ENCODE results near the gene ARFGAP3.

Gene ARFGAP3

DNA sequence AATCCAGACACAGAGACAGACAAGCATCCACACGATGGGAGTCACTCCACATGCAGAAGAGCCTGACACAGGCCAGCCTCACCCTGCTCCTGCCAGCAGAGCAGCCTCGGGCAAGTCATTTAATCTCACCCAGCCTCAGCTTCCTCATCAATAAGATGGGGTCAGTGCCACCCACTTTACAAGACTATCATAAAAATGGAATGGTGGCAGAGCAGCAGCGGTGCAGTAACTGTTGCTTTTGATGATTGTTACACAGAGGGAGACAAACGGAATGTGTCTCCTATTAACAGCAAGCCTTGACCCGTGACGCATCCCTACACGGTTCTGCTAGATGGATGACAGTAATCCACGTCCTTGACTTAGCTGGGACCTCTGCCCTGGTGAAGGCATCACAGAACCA, 26.0 kb upstream of the ARFGAP3 start:
- TF ChIP-seq LEF1 (IDR thresholded peaks at IDR 0.05; ENCODE audit: borderline replicate concordance) (no peak), NFRKB (IDR thresholded peaks at IDR 0.05) (no peak), ZNF384 (IDR thresholded peaks at IDR 0.05) (no peak), SUZ12 (IDR thresholded peaks at IDR 0.05) (no peak)
- CTCF ChIA-PET, result interaction anchor here (0.5 to 0.7 kb wide), 2 partner anchors 21 to 259 kb away, joined by 3 read pairs; no protein-coding TSS in a partner anchor
- POLR2A ChIA-PET, result no interaction called here
- no peak for DNase-seq (ENCODE audit: extremely low spot score)

DNA sequence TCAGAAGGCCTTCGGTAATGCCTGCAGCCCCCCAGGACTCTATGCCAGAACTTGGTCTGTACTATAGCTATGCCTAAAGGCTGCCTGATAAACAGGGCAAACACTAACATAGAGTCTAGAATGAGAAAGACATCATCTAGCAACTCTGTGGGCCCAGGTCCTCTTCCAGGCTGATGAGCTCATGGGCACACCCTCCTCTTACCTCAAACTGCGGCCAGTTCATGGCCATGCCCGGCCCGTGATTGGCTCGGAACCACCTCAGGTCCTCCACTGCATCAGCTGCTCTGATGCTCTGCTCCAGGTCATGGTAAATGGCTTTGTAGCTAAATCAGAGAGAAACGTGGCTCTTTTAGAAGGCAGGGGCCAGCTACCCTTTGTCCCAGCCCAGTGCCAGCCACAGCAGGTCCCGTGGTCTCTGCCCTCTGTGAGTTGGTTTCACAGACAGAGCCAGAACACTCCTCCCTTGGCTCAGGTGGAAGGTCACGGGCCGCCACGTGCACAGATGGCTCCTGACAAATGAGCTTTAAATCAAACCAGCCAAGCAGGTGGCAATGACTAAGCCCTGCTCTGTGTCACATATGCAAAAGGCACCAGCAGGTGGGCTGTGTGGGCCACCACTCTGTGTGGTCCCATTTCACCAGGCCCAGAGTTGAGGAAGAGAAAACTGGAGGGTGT, 25.0 kb upstream of the ARFGAP3 start:
- ChIA-PET POLR2A (interaction anchor here (0.8 kb wide), 1 partner anchor 26 kb away, joined by 3 read pairs; no protein-coding TSS in a partner anchor), CTCF (interaction anchor here (0.7 kb wide), 1 partner anchor 15 kb away, joined by 6 read pairs; no protein-coding TSS in a partner anchor)
- DNase-seq (ENCODE audit: extremely low spot score), result no peak
- TF ChIP-seq BHLHE40 (IDR thresholded peaks at IDR 0.05; ENCODE audit: borderline replicate concordance) (no peak), SUZ12 (IDR thresholded peaks at IDR 0.05) (no peak), L3MBTL2 (conservative IDR thresholded peaks at IDR 0.05) (no peak), CTBP1 (IDR thresholded peaks at IDR 0.05; ENCODE audit: borderline replicate concordance) (no peak)

DNA sequence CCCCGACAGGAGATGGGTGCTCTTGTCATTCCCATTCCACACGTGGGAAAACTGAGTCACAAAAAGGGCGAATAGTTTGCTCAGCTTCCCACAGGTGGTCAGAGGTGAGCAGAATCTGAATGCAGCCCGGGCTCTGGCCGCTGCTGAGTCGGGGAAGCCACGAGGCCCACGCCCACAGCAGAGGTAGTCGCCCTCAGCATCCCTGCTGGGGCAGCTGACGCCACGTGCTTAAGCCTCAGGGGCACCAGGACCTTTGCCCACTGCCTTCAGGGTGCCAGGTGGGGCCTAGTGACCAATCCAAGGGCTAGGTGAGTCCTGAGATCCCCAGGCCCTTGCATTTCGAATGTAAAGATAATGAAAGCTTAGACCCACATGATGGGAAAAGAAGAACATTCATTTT, 24.2 kb upstream of the ARFGAP3 start:
- CTCF ChIA-PET, result no interaction called here
- DNase-seq (ENCODE audit: extremely low spot score), result no peak
- no peak for TF ChIP-seq L3MBTL2 (conservative IDR thresholded peaks at IDR 0.05)
- no peak for TF ChIP-seq SUZ12 (IDR thresholded peaks at IDR 0.05)
- no peak for TF ChIP-seq LEF1 (IDR thresholded peaks at IDR 0.05; ENCODE audit: borderline replicate concordance)
- TF ChIP-seq, protein P1, sequence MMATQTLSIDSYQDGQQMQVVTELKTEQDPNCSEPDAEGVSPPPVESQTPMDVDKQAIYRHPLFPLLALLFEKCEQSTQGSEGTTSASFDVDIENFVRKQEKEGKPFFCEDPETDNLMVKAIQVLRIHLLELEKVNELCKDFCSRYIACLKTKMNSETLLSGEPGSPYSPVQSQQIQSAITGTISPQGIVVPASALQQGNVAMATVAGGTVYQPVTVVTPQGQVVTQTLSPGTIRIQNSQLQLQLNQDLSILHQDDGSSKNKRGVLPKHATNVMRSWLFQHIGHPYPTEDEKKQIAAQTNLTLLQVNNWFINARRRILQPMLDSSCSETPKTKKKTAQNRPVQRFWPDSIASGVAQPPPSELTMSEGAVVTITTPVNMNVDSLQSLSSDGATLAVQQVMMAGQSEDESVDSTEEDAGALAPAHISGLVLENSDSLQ (IDR thresholded peaks at IDR 0.05), result no peak
- no peak for TF ChIP-seq HDGF (IDR thresholded peaks at IDR 0.05; ENCODE audit: borderline replicate concordance)
- no peak for TF ChIP-seq ARNT (IDR thresholded peaks at IDR 0.05)
- no peak for TF ChIP-seq ELF4 (IDR thresholded peaks at IDR 0.05)
- no peak for TF ChIP-seq FOXA1 (IDR thresholded peaks at IDR 0.05)
- no peak for TF ChIP-seq SP1 (IDR thresholded peaks at IDR 0.05)
- POLR2A ChIA-PET, result interaction anchor here (0.8 kb wide), 1 partner anchor 27 kb away, joined by 3 read pairs; no protein-coding TSS in a partner anchor

DNA sequence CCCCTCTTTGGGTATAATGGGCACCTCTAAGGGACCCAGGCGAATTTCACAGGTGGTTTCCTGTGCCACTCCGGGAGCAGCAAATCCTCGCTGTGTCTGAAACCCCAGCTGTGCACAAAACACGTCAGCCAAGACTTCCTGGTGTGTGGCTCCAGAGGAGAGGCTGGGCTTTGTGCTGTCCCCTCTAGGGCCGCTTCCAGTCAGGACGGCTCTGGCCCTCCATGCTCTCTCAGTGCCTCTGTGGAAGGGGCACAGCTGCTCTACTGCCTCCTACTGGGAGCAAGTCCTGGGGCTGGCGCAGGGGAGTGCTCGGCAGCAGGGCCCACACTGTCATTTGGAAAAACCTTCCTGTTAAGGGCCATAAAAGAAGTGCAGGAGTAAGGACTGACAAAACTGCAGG, 23.7 kb upstream of the ARFGAP3 start:
- TF ChIP-seq SP1 (IDR thresholded peaks at IDR 0.05) (no peak), ZNF384 (IDR thresholded peaks at IDR 0.05) (no peak), FOXK2 (IDR thresholded peaks at IDR 0.05) (no peak), CTBP1 (IDR thresholded peaks at IDR 0.05; ENCODE audit: borderline replicate concordance) (no peak), NFRKB (IDR thresholded peaks at IDR 0.05) (no peak), BHLHE40 (IDR thresholded peaks at IDR 0.05; ENCODE audit: borderline replicate concordance) (no peak), ELF4 (IDR thresholded peaks at IDR 0.05) (no peak), TARDBP (IDR thresholded peaks at IDR 0.05) (no peak), LEF1 (IDR thresholded peaks at IDR 0.05; ENCODE audit: borderline replicate concordance) (no peak), ARNT (IDR thresholded peaks at IDR 0.05) (no peak), FOXM1 (IDR thresholded peaks at IDR 0.05; ENCODE audit: borderline replicate concordance) (no peak)
- TF ChIP-seq, protein P1 (IDR thresholded peaks at IDR 0.05), result no peak
- ChIA-PET CTCF (no interaction called here), POLR2A (no interaction called here)
- DNase-seq (ENCODE audit: extremely low spot score), result peak; percentile 29

DNA sequence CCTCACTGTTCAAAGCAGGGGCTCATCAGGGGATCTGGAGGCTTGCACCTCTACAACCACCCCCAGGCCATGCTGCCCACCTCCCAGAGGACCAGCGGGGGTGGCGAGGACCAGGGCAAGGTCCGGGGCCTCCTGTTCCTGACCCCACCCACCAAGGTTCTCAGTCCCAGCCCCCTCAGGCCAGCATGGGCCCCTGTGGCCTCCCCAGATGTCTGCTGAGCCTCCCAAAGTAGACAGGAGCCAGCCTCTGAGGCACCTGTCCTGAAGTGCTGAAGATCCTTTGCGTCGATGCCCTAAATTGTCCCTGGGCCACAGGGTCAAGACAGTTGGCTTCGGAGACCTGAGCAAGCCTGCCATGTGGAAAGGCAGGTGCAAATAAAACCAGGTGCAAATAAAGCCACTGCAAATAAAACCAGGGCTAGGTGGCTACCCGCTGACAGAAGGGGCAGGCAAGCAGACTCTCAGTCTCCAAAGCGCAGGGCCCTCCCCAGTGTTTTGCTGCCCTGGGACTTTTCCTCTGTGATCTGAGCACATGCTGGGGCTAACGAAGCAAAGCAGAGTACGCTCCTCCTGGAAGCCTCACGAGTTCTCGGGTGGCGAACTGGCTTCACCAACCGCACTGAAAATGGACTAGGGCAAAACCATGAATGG, 22.4 kb upstream of the ARFGAP3 start:
- TF ChIP-seq HDGF (IDR thresholded peaks at IDR 0.05; ENCODE audit: borderline replicate concordance), result no peak
- TF ChIP-seq ARNT (IDR thresholded peaks at IDR 0.05), result no peak
- TF ChIP-seq FOXA1 (IDR thresholded peaks at IDR 0.05), result no peak
- TF ChIP-seq ELF4 (IDR thresholded peaks at IDR 0.05), result no peak
- no peak for TF ChIP-seq NFRKB (IDR thresholded peaks at IDR 0.05)
- TF ChIP-seq FOXK2 (IDR thresholded peaks at IDR 0.05), result no peak
- TF ChIP-seq FOXM1 (IDR thresholded peaks at IDR 0.05; ENCODE audit: borderline replicate concordance), result no peak
- TF ChIP-seq TARDBP (IDR thresholded peaks at IDR 0.05), result no peak
- TF ChIP-seq, protein P1 (IDR thresholded peaks at IDR 0.05), result no peak
- no peak for TF ChIP-seq BHLHE40 (IDR thresholded peaks at IDR 0.05; ENCODE audit: borderline replicate concordance)
- no peak for TF ChIP-seq L3MBTL2 (conservative IDR thresholded peaks at IDR 0.05)
- no peak for TF ChIP-seq ZNF384 (IDR thresholded peaks at IDR 0.05)
- no peak for TF ChIP-seq SUZ12 (IDR thresholded peaks at IDR 0.05)
- TF ChIP-seq CTBP1 (IDR thresholded peaks at IDR 0.05; ENCODE audit: borderline replicate concordance), result no peak
- TF ChIP-seq SP1 (IDR thresholded peaks at IDR 0.05), result no peak
- TF ChIP-seq LEF1 (IDR thresholded peaks at IDR 0.05; ENCODE audit: borderline replicate concordance), result no peak
- DNase-seq (ENCODE audit: extremely low spot score), result no peak
- POLR2A ChIA-PET, result no interaction called here
- CTCF ChIA-PET, result interaction anchor here (0.7 kb wide), 1 partner anchor 11 kb away, joined by 3 read pairs; no protein-coding TSS in a partner anchor

DNA sequence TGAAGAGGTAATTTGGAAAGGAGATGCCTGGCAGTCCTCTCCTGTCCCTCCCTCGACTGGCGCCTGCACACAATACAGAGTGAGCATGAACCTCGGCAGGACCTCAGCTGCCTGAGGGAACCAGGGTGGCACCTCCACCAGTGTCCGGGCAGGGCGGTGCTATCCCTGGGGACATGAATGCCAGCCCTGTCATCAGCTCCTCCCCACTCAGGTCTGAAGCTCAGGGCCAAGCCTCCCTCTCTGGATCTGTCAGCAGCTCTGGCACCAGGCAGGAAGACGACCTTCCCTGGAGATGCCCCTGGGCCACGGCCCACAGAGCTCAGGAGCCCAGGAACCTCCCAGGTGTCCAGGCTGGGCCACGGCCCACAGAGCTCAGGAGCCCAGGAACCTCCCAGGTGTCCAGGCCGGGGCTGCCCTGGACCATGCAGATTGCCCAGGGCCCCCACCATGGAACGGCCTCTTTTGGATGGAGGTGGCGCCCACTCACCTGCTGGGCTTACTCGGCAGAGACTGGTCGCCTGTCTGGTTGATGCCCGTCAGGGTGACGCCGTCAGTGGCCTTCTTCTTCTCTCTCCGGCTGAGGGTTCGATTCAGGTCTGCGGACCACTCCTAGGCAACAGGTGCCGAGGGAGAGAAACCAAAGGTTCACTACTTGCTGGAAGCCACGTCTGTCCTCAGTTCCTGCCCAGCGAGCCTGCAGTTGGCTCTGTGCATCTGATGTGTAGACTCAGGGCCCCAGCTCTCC, 21.7 kb upstream of the ARFGAP3 start:
- ChIA-PET CTCF (interaction anchor here (0.7 kb wide), 1 partner anchor 10 kb away, joined by 3 read pairs; no protein-coding TSS in a partner anchor), POLR2A (no interaction called here)
- no peak for DNase-seq (ENCODE audit: extremely low spot score)
- no peak for TF ChIP-seq NFRKB (IDR thresholded peaks at IDR 0.05)
- TF ChIP-seq ELF4 (IDR thresholded peaks at IDR 0.05), result no peak
- no peak for TF ChIP-seq ARNT (IDR thresholded peaks at IDR 0.05)
- no peak for TF ChIP-seq SUZ12 (IDR thresholded peaks at IDR 0.05)
- no peak for TF ChIP-seq HDGF (IDR thresholded peaks at IDR 0.05; ENCODE audit: borderline replicate concordance)
- TF ChIP-seq CTBP1 (IDR thresholded peaks at IDR 0.05; ENCODE audit: borderline replicate concordance), result no peak
- TF ChIP-seq, protein P1 (IDR thresholded peaks at IDR 0.05), result no peak
- no peak for TF ChIP-seq LEF1 (IDR thresholded peaks at IDR 0.05; ENCODE audit: borderline replicate concordance)
- TF ChIP-seq ZNF384 (IDR thresholded peaks at IDR 0.05), result no peak
- no peak for TF ChIP-seq FOXA1 (IDR thresholded peaks at IDR 0.05)
- TF ChIP-seq L3MBTL2 (conservative IDR thresholded peaks at IDR 0.05), result no peak
- no peak for TF ChIP-seq FOXM1 (IDR thresholded peaks at IDR 0.05; ENCODE audit: borderline replicate concordance)
- TF ChIP-seq TARDBP (IDR thresholded peaks at IDR 0.05), result no peak
- TF ChIP-seq BHLHE40 (IDR thresholded peaks at IDR 0.05; ENCODE audit: borderline replicate concordance), result no peak
